Mesendoderm (in vitro differentiated cells): ENCODE results near the gene NCLN.
"Not testable (repeated sequence)": the region's sequence is repeated elsewhere in the genome, so short reads cannot be mapped to it uniquely, and the experiment has no call there.

ENCODE experiments used
- DNase-seq: peaks from one replicate; pipeline ENCODE4 v3.0.0; 2013
- H2AK5ac ChIP-seq: 2 replicates; pipeline ENCODE4 v1.6.1; 2013; ENCODE audit warnings: low read length, inconsistent platforms
- H2BK120ac ChIP-seq: 2 replicates; pipeline ENCODE4 v1.6.1; 2013; ENCODE audit warnings: low read depth, mild to moderate bottlenecking, low read length, moderate library complexity, mixed read lengths
- H2BK15ac ChIP-seq: replicated peaks from 2 replicates; pipeline ENCODE4 v1.6.1; 2013; ENCODE audit warnings: low read depth, mild to moderate bottlenecking, moderate library complexity
- H2BK5ac ChIP-seq: 2 replicates; pipeline ENCODE4 v1.6.1; 2013; ENCODE audit warnings: low read length, inconsistent platforms
- H3K18ac ChIP-seq: 2 replicates; pipeline ENCODE4 v1.6.1; 2013; ENCODE audit warnings: mild to moderate bottlenecking, low read length, mixed read lengths
- H3K23ac ChIP-seq: one replicate; pipeline ENCODE4 v1.6.1; 2013; ENCODE audit warnings: low read length
- H3K27ac ChIP-seq: 2 replicates; pipeline ENCODE4 v1.5.1; 2013; ENCODE audit warnings: low read depth, mild to moderate bottlenecking, inconsistent platforms, low read length, moderate library complexity
- H3K27me3 ChIP-seq: 2 replicates; pipeline ENCODE4 v1.6.1; 2013; ENCODE audit warnings: low read length, control low read depth, mild to moderate bottlenecking, inconsistent platforms; ENCODE audit not compliant: insufficient read depth, poor library complexity
- H3K36me3 ChIP-seq: 2 replicates; pipeline ENCODE4 v1.6.1; 2013; ENCODE audit warnings: low read length, inconsistent platforms; ENCODE audit not compliant: control insufficient read depth, insufficient read depth
- H3K4ac ChIP-seq: one replicate; pipeline ENCODE4 v1.6.1; 2013; ENCODE audit warnings: low read depth, mild to moderate bottlenecking, low read length, moderate library complexity
- H3K4me1 ChIP-seq: 2 replicates; pipeline ENCODE4 v1.6.1; 2013; ENCODE audit warnings: low read depth, low read length, inconsistent platforms; ENCODE audit not compliant: control insufficient read depth
- H3K4me2 ChIP-seq: 2 replicates; pipeline ENCODE4 v1.6.1; 2013; ENCODE audit warnings: low read length
- H3K4me3 ChIP-seq: 2 replicates; pipeline ENCODE4 v1.5.1; 2013; ENCODE audit warnings: mild to moderate bottlenecking, low read length
- H3K56ac ChIP-seq: one replicate; pipeline ENCODE4 v1.6.1; 2013; ENCODE audit warnings: low read length
- H3K79me1 ChIP-seq: 2 replicates; pipeline ENCODE4 v1.6.1; 2013; ENCODE audit warnings: low read length, inconsistent platforms
- H3K79me2 ChIP-seq: 2 replicates; pipeline ENCODE4 v1.6.1; 2013; ENCODE audit warnings: mild to moderate bottlenecking, low read length; ENCODE audit not compliant: control insufficient read depth, insufficient read depth
- H3K9ac ChIP-seq: 2 replicates; pipeline ENCODE4 v1.6.1; 2013; ENCODE audit warnings: low read length, inconsistent platforms
- H4K5ac ChIP-seq: one replicate; pipeline ENCODE4 v1.6.1; 2013; ENCODE audit warnings: low read length
- H4K8ac ChIP-seq: one replicate; pipeline ENCODE4 v1.6.1; 2013; ENCODE audit warnings: low read depth, mild to moderate bottlenecking, control low read depth, low read length, moderate library complexity
- WGBS: extraction: QIAGEN DNeasy Blood & Tissue Kit; methylation state at CpG from one replicate; pipeline ENCODE4 v1.1.7; 2013; ENCODE audit warnings: low lambda C conversion rate, missing lambda C conversion rate; ENCODE audit not compliant: insufficient coverage; ENCODE audit errors: extremely low coverage; 5-methylcytosine and 5-hydroxymethylcytosine counted together

The NCLN gene

DNA sequence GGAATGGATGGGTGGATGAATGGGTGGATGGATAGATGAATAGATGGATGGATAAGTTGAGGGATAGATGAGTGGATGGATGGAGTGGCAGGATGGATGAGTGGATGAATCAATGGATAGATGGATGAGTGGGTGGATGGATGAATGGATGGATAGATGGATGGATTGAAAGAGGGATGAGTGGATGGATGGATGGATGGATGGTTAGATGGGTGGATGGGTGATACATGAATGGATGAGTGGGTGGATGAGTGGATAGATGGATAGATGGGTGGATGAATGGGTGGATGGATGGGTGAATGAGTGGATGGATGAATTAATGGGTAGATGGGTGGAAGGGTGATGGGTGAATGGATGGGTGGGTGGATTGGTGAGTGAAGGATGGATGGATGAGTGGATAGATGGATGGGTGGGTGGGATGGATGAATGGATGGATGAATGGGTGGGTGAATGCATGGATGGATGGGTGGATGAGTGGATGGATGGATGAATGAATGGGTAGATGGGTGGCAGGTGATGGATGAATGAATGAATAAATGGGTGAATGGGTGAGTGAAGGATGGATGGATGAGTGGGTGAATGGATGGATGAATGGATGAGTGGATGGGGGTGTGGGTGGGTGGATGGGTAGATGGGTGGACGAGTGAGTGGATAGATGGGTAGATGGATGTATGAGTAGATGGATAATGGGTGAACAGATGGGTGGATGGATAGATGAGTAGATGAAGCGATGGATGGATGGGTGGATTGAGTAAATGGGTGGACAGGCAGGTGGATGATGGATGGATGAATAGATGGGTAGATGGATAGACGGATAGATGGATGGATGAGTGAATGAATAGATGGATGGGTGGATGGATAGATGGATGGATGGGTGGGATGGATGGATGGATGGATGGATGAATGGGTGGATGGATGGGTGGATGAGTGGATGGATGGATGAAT lies 32.2 kb upstream of the NCLN start:
- no peak overlapping the region for H2BK15ac ChIP-seq
- no peaks in the 10 kb centered on the region for H3K36me3 ChIP-seq
- H4K5ac ChIP-seq = no peak overlapping the region
- no peak overlapping the region for H3K4me2 ChIP-seq
- H3K4ac ChIP-seq = no peak overlapping the region
- no peak overlapping the region for H3K23ac ChIP-seq
- DNase-seq = no peak
- H2BK120ac ChIP-seq = no peak overlapping the region
- H3K9ac ChIP-seq = no peak overlapping the region
- no peak overlapping the region for H3K4me3 ChIP-seq
- no peaks in the 10 kb centered on the region for H3K79me2 ChIP-seq
- no peak overlapping the region for H3K18ac ChIP-seq
- no peak overlapping the region for H2AK5ac ChIP-seq
- WGBS = 83% methylated on average over 1 of the region's 3 CpGs
- H3K27me3 ChIP-seq = no peaks in the 10 kb centered on the region
- no peak overlapping the region for H3K56ac ChIP-seq
- no peak overlapping the region for H2BK5ac ChIP-seq
- H3K4me1 ChIP-seq = no peaks in the 10 kb centered on the region
- no peak overlapping the region for H3K27ac ChIP-seq
- H4K8ac ChIP-seq = no peak overlapping the region
- no peaks in the 10 kb centered on the region for H3K79me1 ChIP-seq

DNA sequence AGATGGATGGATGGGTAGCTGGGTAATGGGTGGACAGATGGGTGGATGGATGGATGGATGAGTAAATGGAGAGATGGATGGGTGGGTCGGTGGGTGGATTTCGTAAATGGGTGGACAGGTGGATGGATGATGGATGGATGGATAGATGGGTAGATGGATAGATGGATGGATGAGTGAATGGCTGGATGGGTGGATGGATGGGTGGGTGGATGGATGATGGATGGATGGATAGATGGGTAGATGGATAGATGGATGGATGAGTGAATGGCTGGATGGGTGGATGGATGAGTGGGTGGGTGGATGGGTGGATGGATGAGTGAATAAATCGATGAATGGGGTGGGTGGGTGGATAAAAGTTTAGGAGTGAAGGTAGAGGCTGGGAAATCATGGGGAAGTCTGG lies 31.3 kb upstream of the NCLN start:
- not testable (repeated sequence) for H3K9ac ChIP-seq, H2AK5ac ChIP-seq, H3K23ac ChIP-seq, H2BK5ac ChIP-seq, H2BK120ac ChIP-seq, H3K79me2 ChIP-seq, H3K79me1 ChIP-seq, H3K27me3 ChIP-seq, H3K18ac ChIP-seq, H4K8ac ChIP-seq, H3K36me3 ChIP-seq, H3K4me1 ChIP-seq, H3K4me2 ChIP-seq, H3K4me3 ChIP-seq, H4K5ac ChIP-seq, H3K56ac ChIP-seq, H3K4ac ChIP-seq, H3K27ac ChIP-seq, DNase-seq, H2BK15ac ChIP-seq
- 100% methylated on average over 2 of the region's 3 CpGs for WGBS

DNA sequence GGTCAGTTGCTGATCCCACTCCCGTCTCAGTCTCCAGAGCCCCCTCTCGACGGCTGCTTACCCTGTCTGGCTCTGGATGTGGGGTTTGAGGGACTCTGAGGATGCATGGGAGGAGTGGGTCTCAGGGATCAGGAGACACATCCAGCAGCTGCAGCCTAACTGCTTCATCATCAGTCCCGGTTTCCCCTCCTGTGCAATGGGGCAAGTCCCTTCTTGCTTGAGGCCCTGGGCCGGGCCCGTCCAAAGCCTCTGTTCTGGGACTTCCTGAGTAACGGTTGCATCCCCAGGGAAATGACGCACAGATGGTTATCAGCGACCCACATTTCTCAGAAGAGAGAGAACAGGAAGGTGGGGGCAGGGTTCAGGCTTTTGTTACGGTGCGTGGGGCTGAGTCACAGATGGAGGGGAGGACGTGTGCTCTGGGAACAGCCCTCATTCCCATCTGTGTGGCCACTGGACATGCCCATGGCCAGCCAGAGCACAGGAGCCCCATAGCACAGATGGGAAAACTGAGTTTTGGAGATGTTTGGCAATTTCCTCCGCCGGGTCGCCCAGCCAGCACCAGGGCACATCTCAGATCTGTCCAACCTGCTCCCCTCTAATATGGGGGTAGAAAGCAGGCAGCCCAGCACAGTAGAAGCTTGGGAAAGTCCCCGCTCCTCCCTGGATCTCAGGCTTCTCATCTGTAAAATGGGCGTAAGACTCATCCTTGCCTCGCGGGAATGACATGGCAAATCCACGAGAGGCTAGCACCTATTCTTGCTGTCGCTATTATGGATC lies 30.6 kb upstream of the NCLN start:
- no peak overlapping the region for H3K9ac ChIP-seq
- H4K8ac ChIP-seq = no peak overlapping the region
- H2AK5ac ChIP-seq = no peak overlapping the region
- no peak overlapping the region for H3K4me2 ChIP-seq
- no peak overlapping the region for H4K5ac ChIP-seq
- H2BK5ac ChIP-seq = no peak overlapping the region
- no peak overlapping the region for H2BK15ac ChIP-seq
- H3K4ac ChIP-seq = no peak overlapping the region
- WGBS = no CpG with 5 or more reads among the region's 21 CpGs
- H3K36me3 ChIP-seq = no peaks in the 10 kb centered on the region
- DNase-seq = peak; percentile 74
- no peak overlapping the region for H3K27ac ChIP-seq
- no peak overlapping the region for H3K23ac ChIP-seq
- no peaks in the 10 kb centered on the region for H3K79me2 ChIP-seq
- no peak overlapping the region for H3K4me3 ChIP-seq
- H2BK120ac ChIP-seq = no peak overlapping the region
- no peak overlapping the region for H3K56ac ChIP-seq
- H3K18ac ChIP-seq = no peak overlapping the region
- no peaks in the 10 kb centered on the region for H3K27me3 ChIP-seq
- H3K79me1 ChIP-seq = no peaks in the 10 kb centered on the region
- H3K4me1 ChIP-seq = no peaks in the 10 kb centered on the region

DNA sequence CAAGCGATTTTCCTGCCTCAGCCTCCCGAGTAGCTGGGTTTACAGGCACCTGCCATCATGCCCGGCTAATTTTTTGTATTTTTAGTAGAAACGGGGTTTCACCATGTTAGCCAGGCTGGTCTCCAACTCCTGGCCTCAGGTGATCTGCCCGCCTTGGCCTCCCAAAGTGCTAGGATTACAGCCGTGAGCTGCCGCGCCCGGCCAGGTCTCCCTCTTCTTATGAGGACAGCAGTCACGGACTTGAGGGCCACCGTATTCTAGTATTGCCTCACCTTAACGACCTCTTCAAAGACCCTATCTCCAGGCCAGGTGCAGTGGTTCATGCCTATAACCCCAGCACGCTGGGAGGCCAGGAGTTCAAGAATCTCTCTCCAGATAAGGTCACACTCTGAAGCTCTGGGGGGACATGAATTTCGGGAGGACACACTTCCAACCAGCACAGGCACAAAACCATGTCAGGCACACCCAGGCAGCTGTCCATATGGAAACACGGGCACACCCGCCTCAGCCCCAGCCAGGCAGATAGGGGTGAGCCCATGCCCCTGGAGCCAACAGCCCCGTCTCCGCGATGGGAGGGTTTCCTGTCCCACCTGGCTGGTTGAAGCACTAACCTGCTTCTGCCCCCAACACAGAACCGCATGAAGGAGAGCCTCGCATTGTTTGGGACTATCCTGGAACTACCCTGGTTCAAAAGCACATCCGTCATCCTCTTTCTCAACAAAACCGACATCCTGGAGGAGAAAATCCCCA lies 28.5 kb upstream of the NCLN start:
- Histone ChIP-seq H3K4ac (no peak overlapping the region), H3K9ac (no peak overlapping the region), H3K4me2 (no peak overlapping the region), H3K27me3 (no peaks in the 10 kb centered on the region), H2BK120ac (no peak overlapping the region), H4K5ac (no peak overlapping the region), H3K4me1 (no peaks in the 10 kb centered on the region), H2BK5ac (no peak overlapping the region), H2AK5ac (no peak overlapping the region), H3K79me1 (no peaks in the 10 kb centered on the region), H3K23ac (no peak overlapping the region), H2BK15ac (no peak overlapping the region), H3K79me2 (no peaks in the 10 kb centered on the region), H3K56ac (no peak overlapping the region), H3K4me3 (no peak overlapping the region), H3K36me3 (no peaks in the 10 kb centered on the region), H3K27ac (no peak overlapping the region), H3K18ac (no peak overlapping the region), H4K8ac (no peak overlapping the region)
- WGBS = no CpG with 5 or more reads among the region's 23 CpGs
- DNase-seq = no peak

DNA sequence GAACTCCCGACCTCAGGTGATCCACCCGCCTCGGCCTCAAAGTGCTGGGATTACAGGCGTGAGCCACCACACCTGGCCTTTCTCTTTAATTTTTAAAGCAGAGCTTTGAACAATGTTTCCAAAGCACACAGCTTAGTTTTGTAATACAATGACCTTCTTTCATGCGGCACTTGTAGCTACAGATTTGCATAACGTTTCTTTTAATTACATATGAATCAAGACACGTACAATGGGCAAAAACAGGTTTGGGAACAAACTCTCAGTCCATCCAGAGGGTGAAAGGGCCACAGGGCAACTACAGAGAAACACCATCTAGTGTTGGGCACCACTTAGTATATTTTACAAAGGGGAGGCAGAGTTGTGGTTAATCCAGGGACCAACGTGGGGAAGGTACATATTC lies 26.2 kb upstream of the NCLN start:
- no peak overlapping the region for H3K9ac ChIP-seq
- no peak overlapping the region for H3K23ac ChIP-seq
- no peak overlapping the region for H2BK15ac ChIP-seq
- WGBS = no CpG with 5 or more reads among the region's 8 CpGs
- H3K36me3 ChIP-seq = no peaks in the 10 kb centered on the region
- H4K8ac ChIP-seq = no peak overlapping the region
- no peaks in the 10 kb centered on the region for H3K79me1 ChIP-seq
- H3K56ac ChIP-seq = no peak overlapping the region
- no peak overlapping the region for H3K4me2 ChIP-seq
- H2AK5ac ChIP-seq = no peak overlapping the region
- no peak overlapping the region for H2BK5ac ChIP-seq
- no peak overlapping the region for H2BK120ac ChIP-seq
- H3K79me2 ChIP-seq = no peaks in the 10 kb centered on the region
- no peak for DNase-seq
- H3K4ac ChIP-seq = no peak overlapping the region
- no peak overlapping the region for H4K5ac ChIP-seq
- no peak overlapping the region for H3K4me3 ChIP-seq
- H3K4me1 ChIP-seq = no peaks in the 10 kb centered on the region
- H3K27me3 ChIP-seq = no peaks in the 10 kb centered on the region
- no peak overlapping the region for H3K27ac ChIP-seq
- H3K18ac ChIP-seq = no peak overlapping the region
